Ecto neural progenitor cell (in vitro differentiated cells): ENCODE results near the gene WDR41.
"Not testable (repeated sequence)": the region's sequence is repeated elsewhere in the genome, so short reads cannot be mapped to it uniquely, and the experiment has no call there.

Experiments
- DNase-seq: peaks from one replicate; pipeline ENCODE4 v3.0.0-alpha.2; 2018; ENCODE audit warnings: low spot score

The WDR41 gene

GRCh38 chr5:77402796-77403195 lies 89.3 kb downstream of the WDR41 start:
- no peak for DNase-seq

GRCh38 chr5:77400645-77401044 lies 91.5 kb downstream of the WDR41 start:
- DNase-seq = no peak

- no peak for DNase-seq
Observed at GRCh38 chr5:77398896-77399295, 93.2 kb downstream of the WDR41 start.

GRCh38 chr5:77398458-77398857 lies 93.7 kb downstream of the WDR41 start:
- no peak for DNase-seq

- DNase-seq = no peak
Observed at GRCh38 chr5:77397686-77398292, 94.3 kb downstream of the WDR41 start.

DNA sequence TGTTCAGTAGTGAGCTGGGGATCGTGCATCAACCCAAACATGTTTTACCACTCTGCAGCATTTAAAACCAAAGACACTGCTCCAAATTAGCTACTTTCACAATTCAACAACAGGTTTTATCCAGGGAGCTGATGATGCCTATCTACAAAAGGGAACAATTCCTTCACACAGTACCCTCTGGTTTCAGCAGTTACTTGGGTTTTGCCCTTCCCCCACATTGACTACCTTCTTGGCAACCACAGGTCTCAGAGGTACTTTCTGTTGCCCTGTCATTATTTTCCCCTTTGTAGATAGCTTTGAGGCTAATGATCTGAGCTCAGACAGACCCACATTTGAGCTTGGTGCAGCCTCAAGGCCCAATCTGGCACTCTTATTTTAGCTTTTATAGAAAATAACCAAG lies 96.1 kb downstream of the WDR41 start:
- DNase-seq = no peak

DNA sequence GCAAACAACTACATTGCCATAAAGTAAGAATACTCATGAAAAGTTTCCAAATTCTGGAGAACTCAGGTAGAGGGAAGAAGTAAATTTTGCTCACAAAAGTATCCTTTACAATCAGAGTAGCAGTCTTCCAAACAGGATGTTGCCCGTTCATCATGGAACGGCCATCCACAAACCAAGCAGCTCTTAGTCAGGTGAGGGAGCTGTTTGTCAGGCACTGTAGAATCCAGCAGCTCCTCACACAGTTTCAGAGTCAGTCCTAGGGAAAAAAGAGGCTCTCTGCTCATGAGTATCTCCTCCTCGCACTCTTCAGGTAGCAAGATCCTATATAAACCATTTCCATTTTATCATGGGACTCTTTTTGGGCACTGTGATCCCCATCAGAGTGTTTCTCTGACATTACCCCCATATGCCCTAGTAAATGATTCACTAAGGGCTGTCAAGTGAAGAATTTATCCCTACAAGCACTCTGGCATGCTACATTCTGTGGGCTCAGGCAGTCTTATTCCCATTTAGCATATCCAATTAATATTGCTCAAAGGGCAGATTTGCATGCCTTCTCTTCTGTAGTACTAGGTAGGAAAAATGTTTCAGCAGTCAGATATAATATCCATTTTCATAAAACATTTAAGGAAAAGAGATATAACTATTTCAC lies 97.9 kb downstream of the WDR41 start:
- DNase-seq = no peak

DNA sequence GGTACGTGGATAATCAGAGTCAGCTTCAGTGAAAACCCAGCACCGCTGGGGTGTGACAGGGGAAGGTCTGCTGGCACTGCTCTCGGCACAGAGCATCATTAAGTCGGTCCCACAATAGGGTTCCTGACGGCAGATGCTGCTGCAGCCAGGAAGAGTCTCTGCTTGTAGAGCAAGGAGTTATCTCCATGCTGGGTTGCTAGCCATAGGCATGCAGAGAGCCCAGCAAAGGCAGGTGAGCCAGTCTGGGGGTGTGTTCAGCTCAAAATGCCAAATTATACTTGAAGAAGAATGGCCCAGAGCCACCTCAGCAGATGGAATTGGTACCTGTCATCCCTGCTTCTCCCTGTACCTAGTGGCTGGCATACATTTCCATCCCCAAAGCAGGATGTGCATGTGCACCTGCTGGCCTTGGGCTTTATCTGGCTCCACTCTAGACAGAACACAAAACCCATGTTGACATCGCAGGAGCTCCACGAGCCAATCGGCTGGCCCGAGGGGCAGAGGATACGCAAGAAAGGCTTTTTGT lies 100.8 kb downstream of the WDR41 start:
- no peak for DNase-seq

GRCh38 chr5:77390795-77391194 lies 101.3 kb downstream of the WDR41 start:
- DNase-seq = no peak

- DNase-seq = no peak
Observed at GRCh38 chr5:77390221-77390620, 101.9 kb downstream of the WDR41 start.

- DNase-seq = no peak
Observed at GRCh38 chr5:77389746-77390145, 102.4 kb downstream of the WDR41 start.

- DNase-seq = not testable (repeated sequence)
Observed at GRCh38 chr5:77386340-77386739, 105.8 kb downstream of the WDR41 start.

DNA sequence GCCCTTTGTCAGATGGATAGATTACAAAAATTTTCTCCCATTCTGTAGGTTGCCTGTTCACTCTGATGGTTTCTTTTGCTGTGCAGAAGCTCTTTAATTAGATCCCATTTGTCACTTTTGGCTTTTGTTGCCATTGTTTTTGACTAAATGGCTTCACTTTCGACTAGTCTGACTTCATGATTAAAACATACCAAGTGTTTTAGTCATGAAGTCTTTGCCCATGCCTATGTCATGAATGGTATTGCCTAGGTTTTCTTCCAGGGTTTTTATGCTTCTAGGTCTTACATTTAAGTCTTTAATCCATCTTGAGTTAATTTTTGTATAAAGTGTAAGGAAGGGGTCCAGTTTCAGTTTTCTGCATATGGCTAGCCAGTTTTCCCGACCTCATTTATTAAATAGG lies 108.8 kb downstream of the WDR41 start:
- DNase-seq = not testable (repeated sequence)
